GM21825 (cell line): ENCODE results near the gene MIF.
A peak's percentile ranks its signal among the peaks of the same experiment; 100 is the strongest.
"Not testable (repeated sequence)": the region's sequence is repeated elsewhere in the genome, so short reads cannot be mapped to it uniquely, and the experiment has no call there.

Source experiments
- ATAC-seq: cut with Tn5 transposase; IDR thresholded peaks from one replicate; pipeline ENCODE4 v1.9.1; 2021; ENCODE audit warnings: mild to moderate bottlenecking, moderate library complexity; ENCODE audit not compliant: unreplicated experiment

MIF gene

GRCh38 chr22:23893945-23894709 lies at the start of gene MIF:
TSS of gene MIF (plus strand) at chr22:23894383. CDS start at chr22:23894475, 92 bp downstream.
- ATAC-seq = peak; percentile 75

DNA sequence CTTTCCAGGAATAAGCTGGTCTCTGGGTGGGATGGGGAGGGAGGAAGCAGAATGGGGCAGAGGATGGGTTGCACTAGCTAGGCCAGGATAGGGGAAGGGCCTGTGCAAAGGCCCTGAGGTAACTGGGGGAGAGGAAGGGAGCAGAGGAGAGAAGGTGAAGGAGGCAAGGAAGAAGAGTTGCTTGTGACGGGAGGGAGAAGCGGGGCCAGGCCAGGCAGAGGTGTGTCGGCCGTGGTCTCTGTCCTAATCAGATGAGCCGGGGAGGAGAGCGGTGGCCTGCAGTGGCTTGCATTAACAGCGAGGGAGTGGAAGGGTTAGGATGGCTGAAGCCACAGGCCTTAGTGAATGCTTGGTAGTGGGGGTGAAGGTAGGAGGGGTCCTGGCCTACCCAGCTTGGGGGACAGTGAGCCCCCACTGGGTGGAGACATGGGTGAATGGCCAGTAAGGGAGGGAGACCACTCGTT lies 49.4 kb upstream of the MIF start:
- ATAC-seq = no peak

DNA sequence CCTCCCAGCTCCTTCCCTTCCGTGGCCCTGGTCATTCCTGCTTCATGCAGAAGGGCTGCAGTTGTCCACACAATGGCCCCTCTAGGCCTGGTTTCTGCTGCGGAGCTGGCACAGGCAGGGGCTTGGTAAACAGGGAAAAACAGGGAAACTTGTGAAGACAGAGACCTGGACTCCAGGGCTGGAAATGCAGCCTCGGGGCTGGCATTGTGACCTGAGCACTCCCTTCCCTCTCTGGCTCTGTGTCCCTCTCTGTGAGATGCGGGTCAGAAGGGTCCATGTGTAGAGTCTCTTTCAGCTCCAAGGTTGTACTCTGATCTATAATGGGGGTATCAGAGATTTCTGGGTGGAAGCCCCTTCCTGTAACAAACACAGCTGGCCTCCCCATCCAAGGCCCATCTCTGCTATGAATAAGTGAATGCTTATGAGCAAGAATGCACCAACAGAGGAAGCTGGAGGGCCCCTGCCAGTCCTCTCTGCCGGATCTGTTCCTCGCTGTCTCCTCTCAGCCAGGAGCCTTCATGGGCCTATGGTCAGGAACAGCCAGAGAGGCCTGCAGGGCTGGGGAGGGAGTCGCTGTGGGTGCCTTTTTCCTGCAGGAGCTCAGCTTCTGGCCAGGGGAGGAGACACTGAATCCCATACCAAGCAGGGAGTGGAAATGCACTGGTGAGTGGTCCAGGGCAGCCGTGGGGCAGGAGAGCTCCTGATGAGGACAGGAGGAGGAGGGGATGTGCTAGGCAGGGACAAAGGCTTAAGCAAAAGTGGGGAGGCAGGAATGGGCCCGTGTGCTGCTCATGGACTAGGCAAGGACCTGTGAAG lies 48.7 kb upstream of the MIF start:
- ATAC-seq = no peak

- ATAC-seq = no peak
These were observed 48.1 kb upstream of the MIF start for GRCh38 chr22:23846081-23846469.

DNA sequence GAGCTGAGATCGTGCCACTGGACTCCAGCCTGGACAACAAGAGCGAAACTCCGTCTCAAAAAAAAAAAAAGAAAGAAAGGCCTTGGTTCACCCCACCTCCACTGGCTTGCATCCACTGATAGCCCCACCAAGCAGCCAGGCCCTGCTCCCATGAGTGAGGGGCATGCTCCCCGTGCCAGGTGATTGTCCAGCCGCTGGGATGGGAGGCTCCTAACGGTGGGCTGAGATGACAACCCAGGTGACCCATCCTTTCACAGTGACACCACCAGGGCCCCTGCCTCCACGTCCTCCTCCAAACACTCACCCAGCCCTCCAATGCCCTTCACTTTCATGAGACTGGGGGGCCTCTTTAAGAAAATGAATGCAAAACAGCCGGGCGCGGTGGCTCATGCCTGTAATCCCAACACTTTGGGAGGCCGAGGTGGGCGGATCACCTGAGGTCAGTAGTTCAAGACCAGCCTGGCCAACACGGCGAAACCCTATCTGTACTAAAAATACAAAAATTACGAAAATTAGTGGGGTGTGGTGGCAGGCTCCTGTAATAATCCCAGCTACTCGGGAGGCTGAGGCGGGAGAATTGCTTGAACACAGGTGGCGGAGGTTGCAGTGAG lies 46.8 kb upstream of the MIF start:
- no peak for ATAC-seq

- ATAC-seq = no peak
These were observed 46.0 kb upstream of the MIF start for GRCh38 chr22:23847991-23848864.

DNA sequence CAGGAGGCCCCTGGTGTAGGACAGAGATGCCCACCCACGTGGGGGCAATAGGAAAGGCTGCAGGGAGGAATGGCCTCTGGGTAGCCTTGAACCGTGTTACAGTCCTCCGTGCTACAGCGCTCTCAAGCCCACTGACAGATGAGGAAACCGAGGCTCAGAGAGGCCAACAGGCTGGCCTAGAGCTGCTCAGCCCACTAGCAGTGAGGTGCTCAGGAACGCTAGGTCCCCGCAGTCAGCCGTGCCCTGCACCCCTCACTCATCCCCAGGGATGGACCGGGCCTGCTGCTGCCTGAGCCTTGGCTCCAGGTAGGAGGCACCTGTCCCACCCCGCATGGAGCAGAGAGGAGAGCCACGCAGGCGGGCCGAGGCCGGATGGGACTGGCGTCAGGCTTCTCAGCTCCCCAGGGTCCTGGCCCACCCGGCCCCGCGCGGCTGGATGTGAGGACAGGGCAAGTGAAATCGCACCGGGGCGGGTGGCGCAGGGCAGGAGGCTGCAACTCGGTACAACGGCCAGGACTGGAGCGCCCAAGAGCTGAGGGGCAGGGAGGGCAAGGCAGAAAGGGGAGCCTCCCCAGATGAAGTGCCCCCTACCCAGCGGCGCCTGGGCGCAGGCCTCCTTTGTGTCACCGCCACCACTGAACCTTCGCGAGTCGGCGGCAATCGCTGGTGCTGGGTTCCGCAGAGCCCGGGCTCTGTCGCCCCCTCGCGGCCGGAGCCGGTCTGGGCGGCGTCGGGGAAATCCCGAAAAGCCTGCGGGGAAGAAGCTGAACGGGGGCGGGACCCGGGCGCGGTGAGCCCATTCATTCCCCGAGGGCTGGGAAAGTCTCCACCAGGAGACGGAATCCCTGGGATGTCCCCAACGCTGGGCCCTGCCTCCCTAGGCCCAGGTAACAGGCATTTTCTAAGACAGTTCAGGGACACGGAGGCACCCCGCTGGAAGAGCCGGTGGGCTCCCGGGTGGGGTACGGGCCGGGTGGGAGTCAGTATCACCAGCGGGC lies 44.9 kb upstream of the MIF start:
- ATAC-seq = peak; percentile 38

GRCh38 chr22:23850136-23850611 lies 44.0 kb upstream of the MIF start:
- ATAC-seq = peak; percentile 48

GRCh38 chr22:23856721-23857605 lies 37.2 kb upstream of the MIF start:
- ATAC-seq = peak; percentile 42

DNA sequence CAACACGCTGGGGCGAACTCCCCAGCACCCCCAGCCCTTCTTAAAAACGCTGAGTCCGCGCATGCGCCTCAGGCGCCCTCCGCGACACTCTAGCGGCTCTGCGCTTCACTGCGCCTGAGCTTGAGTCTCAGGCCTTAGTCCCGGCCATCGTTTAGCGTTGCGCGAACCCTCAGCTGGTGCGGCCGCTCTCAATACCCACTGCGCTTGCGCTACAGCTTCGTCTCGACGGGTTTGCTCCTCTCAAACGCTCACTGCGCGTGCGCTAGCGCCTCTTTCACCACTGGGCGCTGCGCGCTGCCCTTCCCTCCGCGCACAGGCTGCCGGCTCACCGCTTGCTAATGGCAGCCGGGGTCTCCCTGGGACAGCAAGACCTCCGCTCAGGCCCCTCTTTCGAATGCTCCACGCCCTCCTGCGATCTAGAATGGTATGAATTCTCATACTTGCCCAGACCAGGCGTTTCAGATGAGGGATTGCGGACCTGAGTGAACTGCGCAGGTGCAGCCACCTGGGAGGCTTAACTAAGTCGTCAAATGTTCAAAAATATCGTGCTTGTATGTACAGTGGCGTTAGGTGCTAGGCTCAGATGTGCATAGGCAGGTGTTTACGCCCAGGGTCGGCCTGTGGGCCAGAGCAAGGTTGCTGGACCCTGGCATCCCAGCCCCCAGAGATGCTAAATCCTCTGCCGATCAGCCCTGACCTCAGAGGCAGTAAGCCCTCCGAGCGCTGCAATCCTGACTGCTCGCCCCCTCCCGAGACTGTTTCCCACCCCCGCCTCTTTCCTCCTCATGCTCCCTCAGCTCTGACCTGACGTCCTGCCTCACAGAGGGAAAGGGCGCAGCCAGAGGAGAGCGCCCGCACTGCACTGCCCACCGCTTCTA lies 36.3 kb upstream of the MIF start, which contains the start of gene SLC2A11:
Gene SLC2A11, plus strand, starts transcription at position 270 of the 878 bp plus-strand sequence. Its CDS starts 125 bp downstream, at position 395.
- ATAC-seq = peak; percentile 83

DNA sequence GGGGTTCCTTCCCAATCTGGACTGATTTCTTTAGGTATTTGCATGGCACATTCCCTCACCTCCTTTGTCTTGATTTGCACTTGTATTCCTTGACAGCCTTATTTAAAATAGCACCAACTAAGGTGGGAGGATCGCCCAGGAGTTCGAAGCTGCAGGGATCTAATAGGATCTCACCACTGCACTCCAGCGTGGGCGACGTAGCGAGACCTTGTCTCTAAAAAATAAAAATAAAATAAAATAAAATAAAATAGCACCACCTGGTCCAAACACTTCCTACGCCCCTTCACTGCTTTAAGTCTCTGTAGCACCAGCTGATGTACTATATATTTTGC lies 35.7 kb upstream of the MIF start:
- ATAC-seq = no peak

DNA sequence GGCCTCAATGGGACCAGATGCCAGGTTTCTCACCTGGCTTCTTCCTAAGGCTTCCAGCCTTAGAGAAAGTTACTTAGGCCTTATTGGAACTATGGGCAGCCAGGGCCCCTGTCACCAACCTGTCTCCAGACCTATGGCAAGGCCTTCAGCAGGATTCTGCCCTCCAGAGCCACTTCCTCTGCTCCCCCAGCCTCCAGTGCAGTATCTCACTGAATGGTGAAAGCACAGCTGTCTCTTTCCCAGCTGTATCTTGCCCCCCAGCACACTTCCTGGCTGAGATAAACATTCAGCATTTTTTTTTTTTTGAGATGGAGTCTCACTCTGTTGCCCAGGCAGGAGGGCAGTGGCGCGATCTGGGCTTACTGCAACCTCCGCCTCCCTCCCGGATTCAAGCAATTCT lies 35.0 kb upstream of the MIF start:
- no peak for ATAC-seq

GRCh38 chr22:23860187-23860586 lies 34.0 kb upstream of the MIF start:
- ATAC-seq = not testable (repeated sequence)

DNA sequence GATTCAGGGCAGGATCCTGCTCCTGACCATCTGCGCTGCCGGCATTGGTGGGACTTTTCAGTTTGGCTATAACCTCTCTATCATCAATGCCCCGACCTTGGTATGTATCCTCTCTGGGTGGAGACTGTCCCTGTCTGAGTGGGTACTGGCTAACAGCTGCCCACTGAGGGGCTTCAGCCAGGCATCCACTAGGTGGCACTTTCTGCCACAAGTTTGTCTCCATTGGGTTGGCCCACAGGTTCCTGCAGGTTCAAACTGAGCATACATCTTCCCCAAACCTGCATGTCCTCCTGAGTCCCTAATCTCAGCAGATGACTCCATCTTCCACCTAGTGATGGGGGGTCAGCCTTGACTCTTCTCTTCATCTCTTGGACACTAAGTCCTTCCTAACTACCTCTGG lies 32.1 kb upstream of the MIF start:
- ATAC-seq = no peak

GRCh38 chr22:23864499-23865154 lies 29.6 kb upstream of the MIF start:
- not testable (repeated sequence) for ATAC-seq

- ATAC-seq = no peak
These were observed 25.6 kb upstream of the MIF start for GRCh38 chr22:23868580-23868979.

DNA sequence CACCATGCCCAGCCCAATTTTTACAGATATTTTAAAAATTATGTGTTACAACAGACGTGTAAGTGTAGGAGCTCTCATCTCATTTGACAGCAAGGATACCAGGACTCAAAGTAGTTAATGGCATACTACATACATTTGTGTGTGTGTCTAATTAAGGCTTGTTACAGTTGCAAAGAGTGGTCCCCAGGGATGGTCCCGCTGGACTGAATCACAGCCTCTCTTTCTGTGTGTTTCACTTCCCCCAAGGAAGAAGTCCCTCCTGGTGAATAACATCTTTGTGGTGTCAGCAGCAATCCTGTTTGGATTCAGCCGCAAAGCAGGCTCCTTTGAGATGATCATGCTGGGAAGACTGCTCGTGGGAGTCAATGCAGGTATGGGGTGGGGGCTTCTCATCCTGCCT lies 19.3 kb upstream of the MIF start:
- no peak for ATAC-seq
